GM12873 (cell line): ENCODE data around the gene ANKRD10.

Source experiments
- TF ChIP-seq, protein P1 (sequence below): IDR thresholded peaks from 2 replicates; pipeline ENCODE4 v1.5.1; 2012; ENCODE audit warnings: low read depth, mild to moderate bottlenecking, moderate library complexity, low read length, control low read depth; ENCODE audit not compliant: insufficient read depth; ENCODE audit errors: missing control alignments

ANKRD10 gene

DNA sequence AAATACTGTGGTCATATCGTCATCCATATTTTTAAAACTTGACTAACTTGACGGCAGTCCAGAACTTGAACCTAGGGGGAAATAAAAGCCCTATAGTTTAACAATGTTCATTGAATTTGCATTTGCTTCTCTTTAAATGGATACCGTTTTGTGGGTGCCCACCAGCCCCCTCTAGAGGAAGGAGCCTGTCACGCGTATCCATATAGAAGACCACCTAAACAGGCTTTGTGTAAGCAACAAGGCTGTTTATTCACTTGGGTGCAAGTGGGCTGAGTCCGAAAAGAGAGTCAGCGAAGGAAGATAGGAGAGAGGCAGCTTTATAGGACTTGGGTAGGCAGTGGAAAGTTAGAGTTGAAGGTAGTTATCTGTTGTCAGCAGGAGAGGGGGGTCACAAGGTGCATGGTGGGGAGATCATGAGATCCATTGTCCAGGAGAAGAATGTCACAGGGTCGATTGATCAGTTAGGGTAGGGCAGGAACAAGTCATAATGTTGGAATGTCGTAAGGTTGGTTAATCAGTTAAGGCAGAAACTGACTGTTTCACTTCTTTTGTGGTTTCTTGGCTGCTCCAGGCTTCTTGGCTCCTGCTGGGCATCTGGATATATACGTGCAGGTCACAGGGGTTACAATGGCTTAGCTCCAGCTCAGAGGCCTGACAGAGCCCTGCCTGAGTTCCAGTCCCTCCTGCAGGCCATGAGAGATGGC lies 42.5 kb upstream of the ANKRD10 start:
- TF ChIP-seq, protein P1, sequence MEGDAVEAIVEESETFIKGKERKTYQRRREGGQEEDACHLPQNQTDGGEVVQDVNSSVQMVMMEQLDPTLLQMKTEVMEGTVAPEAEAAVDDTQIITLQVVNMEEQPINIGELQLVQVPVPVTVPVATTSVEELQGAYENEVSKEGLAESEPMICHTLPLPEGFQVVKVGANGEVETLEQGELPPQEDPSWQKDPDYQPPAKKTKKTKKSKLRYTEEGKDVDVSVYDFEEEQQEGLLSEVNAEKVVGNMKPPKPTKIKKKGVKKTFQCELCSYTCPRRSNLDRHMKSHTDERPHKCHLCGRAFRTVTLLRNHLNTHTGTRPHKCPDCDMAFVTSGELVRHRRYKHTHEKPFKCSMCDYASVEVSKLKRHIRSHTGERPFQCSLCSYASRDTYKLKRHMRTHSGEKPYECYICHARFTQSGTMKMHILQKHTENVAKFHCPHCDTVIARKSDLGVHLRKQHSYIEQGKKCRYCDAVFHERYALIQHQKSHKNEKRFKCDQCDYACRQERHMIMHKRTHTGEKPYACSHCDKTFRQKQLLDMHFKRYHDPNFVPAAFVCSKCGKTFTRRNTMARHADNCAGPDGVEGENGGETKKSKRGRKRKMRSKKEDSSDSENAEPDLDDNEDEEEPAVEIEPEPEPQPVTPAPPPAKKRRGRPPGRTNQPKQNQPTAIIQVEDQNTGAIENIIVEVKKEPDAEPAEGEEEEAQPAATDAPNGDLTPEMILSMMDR, result no peak

DNA sequence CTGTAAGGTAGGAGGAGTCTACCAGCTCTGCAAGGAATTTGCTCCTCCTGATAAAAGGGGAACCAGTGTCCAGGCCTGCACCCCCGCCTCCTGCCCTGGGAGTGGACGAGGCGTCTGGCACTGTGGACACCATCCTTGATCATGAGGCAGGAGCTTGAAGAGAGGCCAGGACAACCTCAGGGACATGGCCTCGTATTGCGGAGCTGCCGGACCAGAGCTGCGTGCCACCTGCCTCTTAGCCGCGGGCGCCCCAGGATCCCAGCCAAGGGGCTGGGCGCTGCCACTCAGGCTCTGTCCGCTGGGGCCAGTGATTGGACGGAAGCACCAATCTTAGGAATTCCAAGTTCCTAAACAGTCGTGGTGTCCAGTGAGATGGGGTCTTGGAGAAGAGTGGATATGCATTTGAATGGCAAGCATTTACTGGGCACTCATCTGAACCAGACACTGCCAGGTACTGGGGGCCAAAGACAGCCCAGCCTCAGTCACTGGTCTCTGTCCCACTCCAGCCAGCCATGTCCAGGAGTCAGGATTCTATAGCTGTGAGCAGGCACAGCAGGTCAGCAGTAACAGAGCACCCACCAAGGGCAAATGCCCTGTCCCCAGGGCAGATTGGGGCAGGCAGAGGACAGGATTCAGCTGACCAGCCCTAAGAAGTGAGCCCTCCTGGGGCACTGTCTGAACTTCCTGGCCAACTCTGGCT lies 39.1 kb upstream of the ANKRD10 start:
- TF ChIP-seq, protein P1, result no peak

DNA sequence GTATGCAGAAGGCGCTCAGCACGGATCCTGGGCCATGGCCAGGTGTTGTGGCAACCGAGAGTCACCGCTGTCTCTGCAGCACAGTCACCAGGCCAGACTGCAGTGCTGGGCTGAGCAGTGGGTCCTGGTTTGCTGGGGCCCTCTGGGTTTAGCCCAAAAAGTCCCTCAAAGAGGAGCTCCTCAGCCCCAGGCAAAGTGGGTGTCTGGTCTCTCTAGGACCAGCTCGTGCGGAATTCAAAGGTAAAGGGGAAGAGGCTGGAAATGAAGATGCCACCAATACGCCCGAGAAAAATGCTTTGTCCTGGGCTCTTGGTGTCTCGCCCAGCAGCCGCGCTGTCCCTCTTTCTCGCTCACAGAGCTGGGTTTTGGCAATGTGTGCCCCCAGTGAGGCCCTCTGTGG lies 38.5 kb upstream of the ANKRD10 start:
- TF ChIP-seq, protein P1, result no peak

DNA sequence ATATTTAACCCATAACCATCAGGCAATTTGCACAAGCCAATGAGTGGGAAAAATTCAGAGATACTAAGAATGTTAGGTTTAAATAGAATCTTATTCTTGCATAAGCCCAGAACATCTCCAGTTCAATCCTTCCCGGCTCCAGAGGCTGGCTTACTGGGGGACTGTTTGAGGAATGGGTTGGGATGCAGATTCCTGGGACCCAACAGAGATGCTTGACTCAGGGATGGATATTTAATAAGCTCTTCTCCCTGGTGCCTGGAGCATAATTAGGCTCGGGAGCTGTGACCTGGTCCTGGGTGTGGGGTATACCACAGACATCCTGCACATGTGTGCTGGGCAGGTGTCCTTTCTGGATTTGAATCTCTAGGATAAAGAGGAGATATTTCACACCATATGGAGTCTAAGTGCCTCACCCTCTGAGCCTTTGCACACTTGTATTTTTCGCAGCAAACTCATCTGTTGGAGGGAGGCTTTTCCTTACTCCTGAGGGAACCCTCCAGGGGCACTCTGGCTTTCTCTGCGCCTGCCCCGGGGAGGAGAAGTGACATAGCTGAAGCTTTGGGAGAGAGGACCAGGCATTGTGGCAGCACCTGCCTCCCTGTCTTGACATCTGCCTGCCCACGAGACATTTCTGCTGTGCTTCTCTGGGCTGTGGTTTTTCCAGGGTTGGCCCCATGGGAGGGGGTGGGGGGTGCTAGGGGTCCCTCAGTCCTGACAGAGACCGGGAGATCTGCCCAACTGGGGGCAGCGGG lies 36.1 kb upstream of the ANKRD10 start:
- TF ChIP-seq, protein P1, result no peak

GRCh38 chr13:110950356-110950755 lies 35.5 kb upstream of the ANKRD10 start:
- TF ChIP-seq, protein P1, result no peak

GRCh38 chr13:110949628-110950027 lies 34.8 kb upstream of the ANKRD10 start:
- TF ChIP-seq, protein P1, result no peak

DNA sequence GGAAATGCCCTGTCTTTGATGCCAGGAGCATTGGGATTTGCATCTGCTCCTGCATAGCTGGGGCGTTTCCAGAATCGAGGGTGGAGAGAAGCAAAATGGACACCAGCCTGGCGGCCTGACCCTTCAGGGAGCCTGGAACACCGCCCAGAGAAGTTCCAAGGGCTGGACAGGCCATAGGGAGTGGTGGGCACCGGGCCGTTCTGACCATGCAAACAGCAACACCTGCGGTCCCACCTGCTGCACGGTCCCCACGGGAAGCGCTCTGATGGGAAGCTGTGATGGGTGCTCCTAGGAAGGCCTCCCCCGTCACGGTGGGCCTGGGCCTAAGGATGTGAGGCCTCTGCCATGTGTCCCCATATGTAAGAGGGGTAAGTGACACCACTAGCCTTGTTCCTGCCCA lies 34.2 kb upstream of the ANKRD10 start:
- TF ChIP-seq, protein P1, result no peak
